HG02840 (cell line): ENCODE data around the gene AP2M1.

Source experiments
- ATAC-seq: cut with Tn5 transposase; IDR thresholded peaks from one replicate; pipeline ENCODE4 v1.9.1; 2021; ENCODE audit warnings: mild to moderate bottlenecking, moderate library complexity, moderate number of reproducible peaks; ENCODE audit not compliant: unreplicated experiment, low FRiP score

Gene AP2M1

DNA sequence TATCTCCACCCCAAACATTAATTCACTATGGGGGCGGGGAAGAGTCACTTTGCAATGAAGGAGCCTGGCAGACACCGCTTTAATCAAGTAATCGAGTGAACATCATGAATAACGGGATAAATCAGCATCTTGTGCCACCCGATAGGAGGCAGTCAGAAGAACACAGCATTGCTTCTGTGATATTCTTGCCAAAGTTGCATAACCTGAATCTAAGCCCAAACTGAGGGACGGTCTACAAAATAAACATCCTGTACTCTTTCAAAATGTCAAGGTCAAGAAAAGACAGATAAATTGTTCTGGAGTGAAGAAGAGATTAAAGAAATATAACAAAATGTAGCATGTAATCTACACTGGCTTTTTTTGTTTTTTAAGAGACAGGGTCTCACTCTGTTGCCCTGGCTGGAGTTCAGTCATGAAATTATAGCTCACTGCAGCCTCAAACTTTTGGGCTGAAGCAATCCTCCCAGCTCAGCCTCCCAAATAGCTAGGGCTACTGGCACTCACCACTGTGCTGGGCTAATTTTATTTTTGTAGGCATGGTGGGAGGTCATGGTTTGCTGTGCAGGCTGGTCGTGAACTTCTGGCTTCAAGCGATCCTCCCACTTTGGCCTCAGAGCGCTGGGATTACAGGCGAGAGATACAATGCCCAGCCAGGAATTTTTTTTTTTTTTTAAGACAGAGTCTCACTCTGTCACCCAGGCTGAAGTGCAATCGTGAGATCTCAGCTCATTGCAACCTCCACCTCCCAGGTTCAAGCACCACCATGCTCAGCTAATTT is 34.7 kb downstream of the AP2M1 start:
- no peak for ATAC-seq

DNA sequence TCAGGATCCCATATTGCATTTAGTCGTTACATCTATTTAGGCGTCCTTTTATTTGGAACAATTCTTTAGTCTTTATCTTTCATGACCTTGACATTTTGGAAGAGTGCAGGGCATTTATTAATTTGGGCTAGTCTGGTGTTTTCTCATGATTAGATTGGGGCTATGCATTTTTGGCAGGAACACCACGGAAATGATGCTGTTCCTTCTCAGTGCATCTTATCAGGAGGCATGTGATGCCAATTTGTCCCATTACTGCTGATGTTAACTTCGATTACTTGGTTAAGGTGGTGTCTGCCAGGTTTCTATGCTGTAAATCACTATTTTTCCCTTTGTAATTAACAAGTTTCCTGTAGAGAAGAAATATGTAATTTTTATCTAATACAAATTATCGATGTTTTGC is 36.6 kb downstream of the AP2M1 start:
- no peak for ATAC-seq

DNA sequence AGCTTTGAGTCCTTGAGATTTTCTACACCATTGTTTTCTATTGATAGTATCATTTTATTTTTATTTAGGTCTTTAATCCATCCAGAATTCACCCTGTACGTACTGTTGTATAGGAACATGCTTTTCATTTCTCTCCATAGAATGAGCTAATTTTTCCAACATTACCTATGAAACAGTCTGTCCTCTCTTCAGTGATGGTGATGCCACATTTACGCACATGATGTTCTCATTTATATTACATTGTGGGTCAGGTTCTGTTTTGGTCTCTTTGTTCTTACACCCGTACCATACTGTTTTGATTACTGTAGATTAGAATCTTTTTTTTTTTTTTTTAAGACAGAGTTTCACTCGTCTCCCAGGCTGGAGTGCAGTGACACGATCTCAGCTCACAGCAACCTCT is 37.1 kb downstream of the AP2M1 start:
- ATAC-seq, result no peak

DNA sequence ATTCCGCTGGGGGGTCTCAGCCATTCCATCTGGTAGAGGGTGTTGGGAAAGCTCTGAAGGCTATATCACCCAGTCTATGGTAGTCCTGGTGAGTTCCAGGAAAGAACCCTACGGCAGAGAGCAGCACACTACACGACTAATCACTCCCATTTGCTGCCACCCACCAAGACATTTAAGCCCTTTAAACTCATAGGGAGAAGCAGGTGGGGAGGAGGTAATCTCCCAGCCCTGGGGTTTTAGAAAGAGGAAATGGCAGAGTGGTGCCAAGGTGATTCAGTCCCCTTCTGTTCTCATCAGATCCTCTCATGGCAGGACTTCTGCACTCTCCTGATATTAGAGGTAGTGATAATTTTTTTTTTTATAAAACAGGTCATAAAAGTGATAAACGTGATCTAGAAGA is 44.2 kb downstream of the AP2M1 start:
- no peak for ATAC-seq

GRCh38 chr3:184222521-184222920 is 47.9 kb downstream of the AP2M1 start:
- ATAC-seq, result no peak

GRCh38 chr3:184223946-184224345 is 49.3 kb downstream of the AP2M1 start:
- no peak for ATAC-seq

DNA sequence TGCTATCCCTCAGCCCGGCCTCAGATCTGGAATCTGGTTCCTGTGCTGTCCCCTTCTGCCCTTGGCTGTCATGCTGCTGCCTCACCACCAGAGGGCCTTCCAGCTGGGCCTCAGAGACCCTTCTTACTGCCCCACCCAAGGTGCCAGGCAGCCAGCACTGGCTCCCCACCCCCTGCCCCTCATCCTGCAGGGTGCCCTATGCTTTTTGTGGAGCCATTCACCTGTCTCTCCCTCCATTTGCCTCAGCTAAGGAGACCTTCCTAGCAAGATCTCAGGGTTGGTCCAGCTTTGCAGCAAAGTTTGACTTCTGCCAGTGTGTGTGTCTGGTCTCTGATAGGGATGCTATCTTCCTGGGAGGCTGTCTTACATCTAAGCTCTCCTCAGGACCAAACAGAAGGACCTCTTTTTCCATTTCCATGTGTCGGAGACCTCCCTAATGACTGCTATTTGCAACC is 52.9 kb downstream of the AP2M1 start:
- ATAC-seq, result no peak

DNA sequence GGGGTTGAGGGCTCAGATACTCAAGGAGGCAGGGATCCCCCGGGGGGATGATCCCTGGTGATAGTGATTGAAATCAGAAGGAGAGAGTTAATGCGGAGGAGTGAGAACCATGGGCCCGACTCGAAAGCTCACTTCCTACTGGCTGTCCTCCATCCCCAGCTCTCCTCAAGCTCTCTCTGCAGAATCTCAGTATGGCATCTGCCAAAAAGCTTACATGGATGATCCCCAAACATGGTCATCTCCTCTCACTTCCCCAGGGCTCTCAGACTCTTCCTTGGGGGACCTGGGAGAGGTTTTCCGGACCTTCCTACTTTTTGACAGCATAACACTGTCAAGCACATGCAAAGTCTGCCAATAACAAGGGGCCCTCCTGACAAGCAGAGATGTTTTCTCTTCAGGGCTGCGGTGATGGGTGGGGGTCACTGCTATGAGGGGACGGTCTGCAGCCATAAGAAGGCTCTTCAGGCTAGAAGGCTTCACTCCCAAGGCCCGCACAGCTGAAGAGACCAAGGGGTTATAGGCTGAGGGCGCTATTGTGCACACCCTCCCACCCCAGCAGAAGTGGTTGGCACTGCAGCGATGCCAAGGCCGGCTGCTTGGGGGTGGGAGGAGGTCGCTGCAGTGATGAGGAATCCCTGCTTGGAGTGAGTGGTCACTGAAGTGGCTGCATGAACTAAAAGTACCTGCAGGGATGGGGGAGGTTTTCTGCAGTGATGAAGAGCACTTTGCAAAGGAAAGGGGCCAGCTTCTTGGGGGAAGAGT is 53.9 kb downstream of the AP2M1 start:
- no peak for ATAC-seq

- peak; percentile 73 for ATAC-seq
Observed at GRCh38 chr3:184229394-184230080, 54.9 kb downstream of the AP2M1 start, which contains the start of gene VWA5B2. Gene VWA5B2 (plus strand): TSS chr3:184229585. CDS start chr3:184230529, 944 bp downstream.

DNA sequence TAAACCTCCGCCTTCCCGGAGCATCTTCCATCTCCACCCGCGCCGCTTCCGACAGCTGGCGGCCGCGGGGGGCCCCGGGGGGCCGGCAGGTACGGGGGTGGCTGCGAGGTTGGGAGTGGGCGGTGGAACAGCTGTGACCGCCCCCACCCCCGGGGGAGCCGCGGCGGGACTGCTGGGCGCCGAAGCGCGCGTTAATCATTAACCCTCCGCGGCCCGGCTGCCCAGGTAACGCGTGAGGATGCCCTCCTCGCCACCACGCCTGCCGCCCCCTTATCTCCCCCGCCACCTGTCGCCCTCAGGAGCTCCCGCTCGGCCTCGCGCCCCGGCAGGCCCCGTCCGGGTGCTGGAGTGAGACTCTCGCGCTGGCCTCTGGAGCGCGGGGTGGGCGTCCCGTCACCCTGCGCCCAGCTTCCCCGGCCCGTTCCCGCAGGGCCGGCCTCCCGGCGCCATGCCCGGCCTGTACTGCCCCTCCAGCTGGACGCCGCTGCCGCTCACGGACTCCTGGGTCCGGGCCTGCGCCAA is 55.5 kb downstream of the AP2M1 start:
- ATAC-seq, result no peak

DNA sequence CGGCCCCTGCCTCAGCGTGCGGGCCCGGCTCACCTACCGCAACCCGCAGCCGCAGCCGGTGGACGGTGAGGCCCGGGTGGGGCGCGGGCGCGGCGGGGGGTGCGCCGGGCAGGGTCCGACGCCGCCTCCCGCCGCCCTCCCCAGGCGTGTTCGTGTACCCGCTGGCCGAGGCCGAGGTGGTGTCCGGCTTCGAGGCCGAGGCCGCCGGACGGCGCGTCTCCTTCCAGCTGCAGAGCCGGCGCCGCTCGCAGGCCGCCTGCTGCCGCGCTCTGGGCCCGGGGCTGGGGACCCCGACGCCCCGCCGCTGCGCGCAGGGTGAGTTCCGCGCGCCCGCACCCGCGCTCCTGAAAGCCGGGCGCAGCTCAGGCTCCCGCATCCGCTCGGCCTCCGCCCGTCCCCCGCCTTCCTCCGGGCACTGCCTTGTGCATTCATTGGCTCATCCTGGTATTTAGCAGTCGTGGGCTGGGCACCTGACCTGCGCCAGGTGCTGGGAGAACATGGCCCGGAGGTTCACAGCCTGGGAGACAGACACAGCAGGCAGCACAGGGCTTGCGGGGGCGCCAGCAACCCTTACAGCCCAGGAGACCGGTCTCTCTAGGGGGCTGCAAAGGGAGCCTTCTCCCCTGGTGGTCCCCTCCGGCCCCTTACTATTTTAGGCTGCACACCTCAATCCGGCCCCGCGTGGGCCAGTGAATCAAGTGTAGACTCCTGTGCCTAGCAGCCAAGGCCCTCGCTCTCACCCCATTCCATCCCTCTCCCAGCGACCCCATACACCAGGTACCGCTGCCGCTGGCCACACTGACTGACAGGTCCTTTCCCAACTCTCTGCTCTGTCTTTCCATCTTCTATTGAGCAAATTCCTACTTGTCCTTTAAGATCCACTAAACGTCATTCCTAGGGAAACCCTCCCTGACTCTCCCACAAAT is 56.2 kb downstream of the AP2M1 start:
- no peak for ATAC-seq

DNA sequence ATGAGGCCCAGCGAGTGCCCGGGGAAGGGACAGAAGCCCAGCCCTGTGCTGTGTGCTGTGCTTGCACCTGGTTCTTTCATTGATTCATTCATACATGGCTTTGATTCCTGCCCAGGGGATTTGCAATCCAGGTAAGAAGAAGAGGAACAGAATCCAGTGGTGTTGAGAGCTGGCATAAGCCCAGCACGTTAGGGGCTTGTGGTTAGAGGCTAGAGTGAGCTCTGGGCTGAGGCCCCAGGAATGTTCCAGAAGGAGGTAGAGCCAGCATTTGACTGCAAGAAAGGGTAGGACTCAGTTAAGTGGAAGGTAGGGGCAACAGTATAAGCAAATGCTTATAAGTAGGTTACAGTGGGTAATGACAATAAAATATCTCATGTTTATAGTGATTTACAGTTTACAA is 57.0 kb downstream of the AP2M1 start:
- no peak for ATAC-seq

GRCh38 chr3:184233127-184233843 is 58.6 kb downstream of the AP2M1 start:
- ATAC-seq, result no peak
